GM19351 (cell line): ENCODE results near the gene ECI1.
A peak's percentile ranks its signal among the peaks of the same experiment; 100 is the strongest.
"Not testable (repeated sequence)": the region's sequence is repeated elsewhere in the genome, so short reads cannot be mapped to it uniquely, and the experiment has no call there.

Experiments used
- ATAC-seq: cut with Tn5 transposase; IDR thresholded peaks from one replicate; pipeline ENCODE4 v1.9.1; 2021; ENCODE audit warnings: mild to moderate bottlenecking, moderate library complexity; ENCODE audit not compliant: unreplicated experiment

ECI1 gene

GRCh38 chr16:2257726-2258125 lies 6.3 kb upstream of the ECI1 start:
- no peak for ATAC-seq

DNA sequence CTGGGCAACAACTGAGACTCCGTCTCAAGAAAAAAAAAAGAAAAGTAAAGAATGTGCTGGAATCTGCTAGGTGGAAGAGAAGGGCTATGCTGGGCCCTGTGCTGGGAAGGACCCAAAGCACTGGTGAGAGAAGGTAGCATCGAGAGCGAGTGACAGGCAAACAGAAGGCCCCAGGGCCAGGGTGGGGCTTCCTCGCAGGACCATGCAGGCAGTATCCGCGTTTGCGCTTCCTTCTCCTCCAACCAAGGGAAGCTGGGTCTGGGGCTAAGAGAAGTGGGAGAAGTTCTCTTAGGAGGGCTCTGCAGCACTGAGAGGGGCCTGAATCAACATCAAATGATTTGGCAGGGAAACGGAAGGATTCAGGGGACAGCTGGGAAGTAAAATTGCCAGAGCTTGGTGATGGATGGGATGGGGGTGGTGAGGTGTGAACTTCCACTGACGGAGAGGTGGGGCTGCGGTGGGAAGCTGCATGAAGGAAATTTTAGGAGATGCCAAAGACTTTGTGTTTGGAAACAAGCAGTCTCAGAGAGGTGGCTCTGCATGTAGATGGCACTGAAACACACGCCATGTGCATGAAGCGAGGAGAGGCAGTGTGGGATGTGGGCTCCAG lies 5.2 kb upstream of the ECI1 start:
- no peak for ATAC-seq

DNA sequence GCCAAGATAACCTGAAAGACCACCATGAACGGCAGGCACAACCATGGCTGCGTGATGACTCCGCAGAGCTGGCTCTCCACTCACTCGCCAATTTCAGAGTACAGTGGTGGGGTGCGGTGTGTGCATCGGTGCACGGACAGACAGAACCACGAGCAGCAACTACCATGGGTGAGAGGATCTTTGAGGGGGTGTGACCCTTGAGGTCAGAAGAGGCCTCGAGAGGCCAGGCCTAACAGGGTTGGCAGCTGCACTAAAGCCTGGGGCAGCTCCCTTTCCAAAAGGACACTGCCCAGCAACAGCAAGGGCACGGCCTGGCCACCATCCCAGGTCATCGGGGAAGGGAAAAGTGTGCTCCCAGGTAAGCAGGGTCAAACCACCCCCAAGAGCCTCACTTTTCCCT lies 1.9 kb upstream of the ECI1 start:
- ATAC-seq = no peak

- no peak for ATAC-seq
These were observed 1.4 kb upstream of the ECI1 start for GRCh38 chr16:2252806-2253148.

GRCh38 chr16:2250652-2251295 lies 613 bp downstream of the ECI1 start:
- peak; percentile 22 for ATAC-seq

DNA sequence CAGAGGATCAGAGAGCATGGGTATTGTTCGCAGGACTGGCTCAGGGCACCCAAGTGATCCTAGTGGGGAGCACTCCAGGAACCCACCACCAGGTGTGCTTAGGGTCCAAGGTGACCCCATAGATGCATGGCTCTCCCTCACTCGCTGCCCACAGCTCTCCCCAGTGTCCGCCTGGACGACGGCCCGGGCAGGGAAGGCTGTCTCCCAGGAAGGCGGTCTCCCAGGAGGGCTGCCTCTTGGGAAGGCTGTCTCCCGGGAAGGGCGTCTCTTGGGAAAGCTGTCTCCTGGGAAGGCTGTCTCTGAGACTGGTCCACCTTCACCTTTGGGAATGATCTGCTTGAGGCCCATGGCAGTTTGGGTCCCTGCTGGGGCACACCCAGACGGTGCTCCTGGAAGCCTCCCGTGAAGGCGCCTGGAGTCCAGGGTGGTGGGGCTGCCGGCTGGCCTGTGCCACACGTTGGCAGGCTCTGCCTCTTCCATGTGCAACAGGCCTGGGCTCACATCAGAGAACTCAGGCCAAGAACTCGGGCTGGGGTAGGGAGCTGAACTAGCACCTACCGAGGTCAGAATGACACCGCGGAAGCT lies 5.0 kb downstream of the ECI1 start:
- ATAC-seq = no peak

DNA sequence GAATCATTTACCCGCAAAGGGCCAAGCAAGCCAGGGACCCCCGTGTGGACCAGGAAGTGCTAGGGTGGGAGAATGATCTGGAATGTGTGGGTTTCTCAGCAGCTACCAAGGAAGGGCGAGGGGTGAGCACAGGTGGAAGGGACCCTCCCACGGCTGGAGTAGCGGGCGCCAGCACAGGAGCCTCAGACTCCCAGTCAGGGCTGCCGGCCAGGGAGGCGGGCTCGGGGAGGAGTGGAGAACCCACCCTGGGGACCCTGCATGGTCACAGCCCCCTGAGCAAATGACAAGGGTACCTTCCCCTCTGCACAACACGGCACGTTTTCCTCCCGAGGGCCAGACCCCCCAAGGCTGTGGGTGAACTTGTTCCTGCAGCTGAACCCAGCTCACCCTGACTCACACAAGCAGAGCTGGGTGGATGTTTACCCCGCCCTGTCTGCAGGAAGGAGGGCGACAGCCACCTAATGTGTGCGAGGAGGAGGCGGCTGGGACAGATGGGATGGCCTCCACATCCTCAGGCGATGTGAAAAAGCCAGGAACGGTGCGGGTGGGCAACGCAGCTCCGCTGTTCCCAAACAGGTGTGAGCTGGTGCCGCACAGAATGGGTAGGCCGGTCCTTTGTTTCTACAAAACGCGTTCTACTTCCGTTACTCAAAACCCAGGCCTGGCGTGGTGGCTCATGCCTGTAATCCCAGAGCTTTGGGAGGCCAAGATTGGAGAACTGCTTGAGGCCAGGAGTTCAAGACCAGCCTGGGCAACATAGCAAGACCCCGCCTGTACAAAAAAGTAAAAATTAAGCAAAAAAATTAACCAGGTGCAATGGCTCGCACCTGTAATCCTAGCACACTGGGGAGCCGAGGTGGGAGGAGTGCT lies 6.2 kb downstream of the ECI1 start:
- no peak for ATAC-seq

- no peak for ATAC-seq
These were observed 7.1 kb downstream of the ECI1 start for GRCh38 chr16:2244301-2244700.

DNA sequence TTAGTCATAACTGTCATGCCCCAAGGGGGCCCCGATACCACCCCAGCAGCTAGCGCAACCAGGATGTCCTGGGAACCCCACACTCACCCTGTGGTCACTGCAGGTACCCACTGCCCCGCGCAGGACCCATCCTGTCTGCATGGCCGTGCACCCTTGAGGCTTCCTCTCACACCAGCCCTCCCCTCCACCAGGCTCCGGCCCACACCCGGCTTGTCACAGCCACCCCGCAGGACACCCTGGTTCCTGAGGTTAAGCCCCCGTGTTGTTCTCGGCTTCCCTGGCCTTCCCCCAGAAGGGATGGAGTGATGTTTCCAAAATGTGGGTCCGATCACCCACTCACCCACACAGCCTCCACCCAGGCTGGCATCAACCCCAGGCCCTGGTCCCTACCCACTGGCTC lies 7.6 kb downstream of the ECI1 start:
- ATAC-seq = no peak

DNA sequence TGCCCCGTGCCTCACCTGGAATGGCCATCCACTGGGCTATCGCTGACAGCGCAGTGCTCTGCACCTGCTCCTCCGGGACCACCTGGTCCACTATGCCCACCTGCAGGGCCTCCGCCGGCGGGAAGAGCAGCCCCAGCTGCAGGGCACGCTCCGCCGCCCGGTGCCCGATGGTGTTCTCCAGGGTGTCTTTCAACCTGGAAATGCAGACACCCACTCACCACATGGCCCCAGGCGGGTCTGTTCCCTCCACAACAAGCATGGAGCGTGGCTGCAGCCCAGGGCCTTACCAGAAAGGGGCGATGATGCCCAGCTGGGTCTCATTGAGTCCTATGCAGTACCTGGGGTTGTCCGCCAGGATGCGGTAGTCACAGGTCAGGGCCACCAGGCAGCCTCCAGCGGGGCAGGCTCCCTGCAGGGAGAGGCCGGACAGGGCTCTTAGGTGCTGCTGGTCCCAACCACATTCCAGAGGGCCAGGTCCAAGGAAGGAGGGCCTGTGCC lies 8.3 kb downstream of the ECI1 start:
- ATAC-seq = no peak

- no peak for ATAC-seq
These were observed 8.8 kb downstream of the ECI1 start for GRCh38 chr16:2242598-2242997.

DNA sequence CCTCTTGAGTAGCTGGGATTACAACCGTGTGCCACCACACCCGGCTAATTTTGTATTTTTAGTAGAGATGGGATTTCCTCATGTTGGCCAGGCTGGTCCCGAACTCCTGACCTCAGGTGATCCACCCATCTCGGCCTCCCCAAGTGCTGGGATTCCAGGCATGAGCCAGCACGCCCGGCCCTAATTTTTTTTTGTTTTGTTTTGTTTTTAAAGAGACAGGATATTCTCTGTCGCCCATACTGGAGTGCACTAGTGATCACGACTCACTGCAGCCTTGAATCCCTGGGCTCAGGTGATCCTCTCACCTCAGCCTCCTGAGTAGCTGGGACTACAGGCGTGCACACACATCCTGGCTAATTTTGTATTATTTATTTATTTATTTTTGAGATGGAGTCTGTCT lies 11.1 kb downstream of the ECI1 start:
- ATAC-seq = not testable (repeated sequence)

DNA sequence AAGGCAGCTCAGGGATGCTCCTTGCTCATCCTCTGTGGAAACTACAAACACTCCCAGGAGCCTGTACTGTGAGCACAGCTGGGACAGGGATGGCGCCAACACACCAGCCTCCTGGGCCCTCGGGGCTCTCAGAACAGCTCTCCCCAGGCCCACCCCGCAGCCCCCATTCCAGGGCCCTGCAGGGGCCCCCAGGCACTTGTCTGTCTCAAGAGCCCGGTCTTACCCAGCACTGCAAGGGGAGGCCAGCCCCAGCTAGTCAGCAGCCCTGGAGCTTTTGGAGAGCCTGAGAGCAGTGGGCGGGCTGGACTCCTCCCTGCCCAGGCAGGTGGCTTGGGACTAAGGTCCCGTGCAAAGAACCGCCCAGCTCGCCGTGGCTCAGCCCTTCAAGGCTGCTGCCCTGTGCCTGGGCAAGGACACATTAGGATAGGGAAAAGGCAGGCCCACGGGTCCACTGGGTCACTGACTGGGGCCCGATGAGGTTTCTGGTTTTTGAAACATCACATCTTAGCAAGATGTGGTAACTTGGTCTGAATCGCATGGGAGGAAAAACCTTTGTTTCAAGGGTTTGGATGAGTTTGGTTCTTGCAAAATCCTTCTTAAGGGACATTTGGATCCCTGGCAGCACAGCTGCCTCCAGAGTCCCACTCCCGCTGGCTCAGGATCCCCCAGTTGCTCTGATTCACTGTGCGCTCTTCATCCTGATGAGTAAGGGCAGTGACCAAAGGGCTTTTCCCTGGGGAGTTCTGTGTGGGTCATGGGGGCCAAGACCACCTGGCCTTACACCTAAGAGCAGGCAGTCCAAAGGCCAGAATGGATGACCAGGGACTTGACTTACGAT lies 12.3 kb downstream of the ECI1 start:
- no peak for ATAC-seq

- no peak for ATAC-seq
These were observed 13.1 kb downstream of the ECI1 start for GRCh38 chr16:2238150-2238837.

- no peak for ATAC-seq
These were observed 13.8 kb downstream of the ECI1 start for GRCh38 chr16:2237493-2238149.

GRCh38 chr16:2237102-2237482 lies 14.3 kb downstream of the ECI1 start:
- ATAC-seq = no peak

- no peak for ATAC-seq
These were observed 14.9 kb downstream of the ECI1 start, which contains the start of gene DNASE1L2 for GRCh38 chr16:2236337-2237101. TSS of gene DNASE1L2 (plus strand) at chr16:2236444. CDS start at chr16:2236817, 373 bp downstream.

DNA sequence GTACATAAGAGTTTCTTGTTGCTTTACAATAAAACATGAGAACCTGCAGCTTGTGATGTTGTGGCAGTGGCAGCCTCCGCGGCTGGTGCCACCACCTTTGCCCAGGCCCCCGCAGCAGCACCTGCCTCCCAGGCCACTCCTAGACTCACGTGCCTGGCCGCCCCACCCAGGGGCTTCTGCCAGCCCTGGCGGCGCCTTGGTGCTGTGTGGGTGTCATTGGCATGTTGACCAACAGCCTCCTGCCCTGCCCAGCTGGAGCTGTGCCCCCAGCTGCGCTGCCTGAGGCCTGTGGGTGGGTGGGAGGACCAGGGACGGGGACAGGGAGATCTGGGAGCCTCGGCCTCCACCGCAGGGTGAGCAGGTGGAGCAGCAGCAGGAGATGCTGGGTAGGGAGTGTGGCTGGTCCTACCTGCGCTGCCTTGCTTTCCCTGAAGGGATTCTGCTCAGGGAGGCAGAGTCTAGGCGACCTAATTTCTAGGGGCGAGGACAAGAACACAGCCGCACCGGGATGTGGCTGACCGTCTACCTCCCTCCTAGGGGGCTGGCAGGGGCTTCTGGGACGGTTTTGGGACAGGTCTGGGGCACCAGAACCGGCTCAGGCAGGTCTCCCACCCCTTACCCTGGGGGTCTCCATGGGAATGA lies 15.6 kb downstream of the ECI1 start:
- no peak for ATAC-seq
